Activated CD4-positive, alpha-beta T cell treated with anti-CD3 and anti-CD28 coated beads, Interleukin-2, amount 50 U/mL, for 24 hours (primary cell): ENCODE results near the gene HRK.
A peak's percentile ranks its signal among the peaks of the same experiment; 100 is the strongest.
"Not testable (repeated sequence)": the region's sequence is repeated elsewhere in the genome, so short reads cannot be mapped to it uniquely, and the experiment has no call there.

Source experiments
- DNase-seq, 2 donors: peaks; one replicate each; pipeline ENCODE4 v3.0.0-alpha.2; 2020; ENCODE audit warnings: low read depth in 1 of 2, low spot score in 1 of 2

The HRK gene

DNA sequence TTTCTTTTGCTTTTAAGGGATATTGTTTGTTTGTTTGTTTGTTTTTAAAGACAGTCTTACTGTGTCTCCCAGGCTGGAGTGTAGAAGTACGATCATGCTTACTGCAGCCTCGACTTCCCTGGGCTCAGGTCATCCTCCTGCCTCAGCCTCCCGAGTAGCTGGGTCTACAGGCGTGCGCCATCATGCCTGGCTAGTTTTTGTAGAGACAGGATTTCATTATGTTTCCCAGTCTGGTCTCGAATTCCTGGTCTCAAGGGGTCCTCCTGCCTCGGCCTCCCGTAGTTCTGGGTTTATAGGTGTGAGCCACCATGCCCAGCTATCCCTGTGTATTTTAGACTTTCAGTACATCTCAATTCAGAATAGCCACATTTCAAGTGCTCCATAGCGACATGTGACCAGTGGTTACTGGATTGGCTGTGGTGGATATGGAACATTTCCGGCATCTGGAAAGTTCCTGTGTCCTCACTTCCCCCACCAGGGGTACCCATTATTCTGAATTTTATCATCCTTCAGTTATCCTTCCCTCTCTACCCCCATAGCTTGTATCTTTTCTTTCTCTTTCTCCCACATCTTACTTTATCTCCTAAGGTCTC is 61.1 kb downstream of the HRK start:
- DNase-seq: no peak

DNA sequence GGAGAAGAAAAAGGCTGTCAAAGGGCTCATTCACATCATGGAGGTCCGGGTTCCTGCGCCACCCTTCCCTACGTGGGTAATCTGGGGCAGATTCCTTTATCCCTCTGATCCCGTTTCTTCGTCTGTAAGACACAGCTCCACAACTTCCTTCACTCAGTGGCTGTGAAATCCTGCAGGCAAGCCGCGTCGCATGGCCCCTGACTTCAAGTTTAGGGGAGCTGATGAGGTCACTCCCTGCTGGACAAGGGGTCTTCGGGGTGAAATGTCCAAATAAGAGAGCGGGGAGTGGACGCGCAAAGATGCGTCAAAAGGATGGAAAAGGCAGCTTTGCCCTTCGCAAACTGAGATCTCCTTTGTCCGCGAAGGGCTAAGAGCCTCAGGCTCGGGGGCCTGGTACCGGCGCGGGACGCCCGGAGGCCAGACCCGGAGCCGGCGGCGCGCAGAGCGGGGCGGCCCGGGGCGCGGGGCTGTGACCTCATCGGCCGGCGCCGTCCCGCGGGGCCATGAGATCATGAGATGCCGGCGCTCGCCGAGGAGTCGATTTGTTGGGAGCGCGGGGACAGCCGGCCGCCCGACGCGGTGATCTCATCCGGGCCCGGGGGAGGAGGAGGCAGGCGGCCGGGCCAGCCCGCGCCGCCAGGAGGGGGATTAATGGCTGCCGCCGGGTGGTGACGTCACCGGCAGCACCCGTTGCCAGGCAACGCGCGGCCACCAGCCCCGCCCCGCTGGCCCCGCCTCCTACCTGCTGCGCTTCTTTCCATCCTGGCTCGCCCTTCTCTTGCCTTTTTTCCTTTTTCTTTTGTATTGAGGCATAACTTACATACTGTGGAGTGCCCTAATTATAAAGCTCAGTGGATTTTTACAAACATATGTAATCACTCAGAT is 62.1 kb downstream of the HRK start:
- peak; percentile 77 to 79 for DNase-seq

DNA sequence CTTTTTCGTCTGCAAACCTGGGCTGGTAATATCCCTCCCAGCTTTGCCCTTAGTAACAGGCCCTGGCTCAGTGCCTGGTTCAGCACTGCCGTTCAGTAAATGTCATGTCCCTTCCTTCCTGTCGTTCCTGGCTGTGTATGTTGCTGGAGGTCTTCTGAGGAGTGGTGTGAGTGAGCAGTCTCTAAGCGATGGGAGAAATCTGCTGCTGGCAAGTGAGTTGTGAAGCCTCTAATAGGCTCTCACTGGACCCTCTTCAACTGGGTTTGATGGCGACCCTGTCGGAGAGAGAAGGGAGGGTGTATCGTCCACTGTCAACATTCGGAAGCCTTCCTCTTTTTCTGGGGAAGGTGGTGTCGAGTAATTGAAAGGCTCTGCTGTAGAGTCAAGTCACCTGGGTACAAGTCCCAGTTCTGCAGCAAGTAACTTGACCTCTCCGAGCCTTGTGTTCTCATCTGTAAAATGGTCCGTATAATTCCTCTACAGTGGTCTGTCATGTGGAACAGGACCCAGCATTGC is 62.8 kb downstream of the HRK start:
- peak in 1 of 2 donors; percentile 2 for DNase-seq

DNA sequence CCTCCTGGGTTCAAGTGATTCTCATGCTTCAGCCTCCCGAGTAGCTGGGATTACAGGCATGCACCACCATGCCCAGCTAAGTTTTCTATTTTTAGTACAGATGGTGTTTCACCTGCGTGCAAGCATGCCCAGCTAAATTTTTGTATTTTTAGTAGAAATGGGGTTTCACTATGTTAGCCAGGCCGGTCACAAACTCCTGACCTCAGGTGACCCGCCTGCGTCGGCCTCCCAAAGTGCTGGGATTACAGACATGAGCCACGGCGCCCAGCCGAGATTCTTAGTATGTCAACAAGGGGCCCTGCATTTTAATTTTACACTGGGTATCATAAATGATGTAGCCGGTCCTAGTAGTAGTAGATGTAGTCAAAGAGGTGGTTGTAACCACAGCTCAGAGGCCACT is 66.5 kb downstream of the HRK start:
- not testable (repeated sequence) for DNase-seq

DNA sequence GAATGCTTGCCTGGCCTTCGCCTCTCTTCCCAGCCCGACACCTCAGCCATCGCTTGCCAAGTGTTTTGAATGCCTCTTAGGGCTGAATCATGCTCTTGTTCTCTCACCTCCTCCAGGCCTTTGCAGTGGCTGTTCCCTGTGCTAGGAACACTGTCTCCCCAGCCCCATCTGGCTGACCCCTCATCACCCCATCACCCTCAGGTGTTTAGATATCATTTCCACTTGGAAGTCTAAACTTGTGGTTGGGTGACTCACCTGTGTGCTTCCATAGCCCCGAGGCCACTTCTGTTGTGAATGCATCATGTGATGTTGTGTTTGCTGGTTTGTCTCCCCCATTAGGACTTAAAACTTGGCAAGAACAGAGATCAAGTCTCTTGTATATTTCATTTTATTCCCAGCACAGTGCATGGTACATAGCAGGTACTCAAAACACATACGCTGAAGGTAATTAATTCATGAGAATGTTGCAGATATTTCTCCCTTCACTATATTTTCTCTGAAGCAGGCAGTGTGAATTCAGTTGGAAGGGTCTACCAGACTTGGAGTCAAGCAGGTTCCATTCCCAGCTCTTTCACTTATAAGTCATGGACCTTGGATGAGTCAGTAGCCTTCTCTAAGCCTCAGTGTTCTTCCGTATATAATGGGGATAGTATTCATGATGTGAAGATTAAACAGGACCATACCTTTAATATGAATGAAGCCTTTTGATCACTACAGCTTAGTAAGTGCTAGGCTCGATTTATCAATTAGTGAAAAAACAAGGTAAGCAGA is 67.8 kb downstream of the HRK start:
- no peak for DNase-seq

DNA sequence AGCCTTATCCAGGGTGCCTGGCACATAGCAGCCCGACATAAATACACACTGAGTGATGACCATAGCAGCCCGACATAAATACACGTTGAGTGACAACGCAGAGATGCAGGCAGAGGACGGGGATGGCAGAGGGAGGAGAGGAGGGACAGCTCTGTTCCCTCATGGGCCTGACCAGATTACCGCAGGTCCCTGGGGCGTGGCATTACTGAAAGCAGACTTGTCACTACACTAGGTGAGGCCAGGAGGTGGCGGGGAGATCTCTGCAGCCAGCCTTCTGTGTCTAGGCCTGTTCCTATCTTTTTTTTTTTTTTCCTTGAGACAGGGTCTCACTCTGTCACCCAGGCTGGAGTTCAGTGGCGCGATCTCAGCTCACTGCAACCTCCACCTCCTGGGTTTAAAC is 69.0 kb downstream of the HRK start:
- DNase-seq: no peak

DNA sequence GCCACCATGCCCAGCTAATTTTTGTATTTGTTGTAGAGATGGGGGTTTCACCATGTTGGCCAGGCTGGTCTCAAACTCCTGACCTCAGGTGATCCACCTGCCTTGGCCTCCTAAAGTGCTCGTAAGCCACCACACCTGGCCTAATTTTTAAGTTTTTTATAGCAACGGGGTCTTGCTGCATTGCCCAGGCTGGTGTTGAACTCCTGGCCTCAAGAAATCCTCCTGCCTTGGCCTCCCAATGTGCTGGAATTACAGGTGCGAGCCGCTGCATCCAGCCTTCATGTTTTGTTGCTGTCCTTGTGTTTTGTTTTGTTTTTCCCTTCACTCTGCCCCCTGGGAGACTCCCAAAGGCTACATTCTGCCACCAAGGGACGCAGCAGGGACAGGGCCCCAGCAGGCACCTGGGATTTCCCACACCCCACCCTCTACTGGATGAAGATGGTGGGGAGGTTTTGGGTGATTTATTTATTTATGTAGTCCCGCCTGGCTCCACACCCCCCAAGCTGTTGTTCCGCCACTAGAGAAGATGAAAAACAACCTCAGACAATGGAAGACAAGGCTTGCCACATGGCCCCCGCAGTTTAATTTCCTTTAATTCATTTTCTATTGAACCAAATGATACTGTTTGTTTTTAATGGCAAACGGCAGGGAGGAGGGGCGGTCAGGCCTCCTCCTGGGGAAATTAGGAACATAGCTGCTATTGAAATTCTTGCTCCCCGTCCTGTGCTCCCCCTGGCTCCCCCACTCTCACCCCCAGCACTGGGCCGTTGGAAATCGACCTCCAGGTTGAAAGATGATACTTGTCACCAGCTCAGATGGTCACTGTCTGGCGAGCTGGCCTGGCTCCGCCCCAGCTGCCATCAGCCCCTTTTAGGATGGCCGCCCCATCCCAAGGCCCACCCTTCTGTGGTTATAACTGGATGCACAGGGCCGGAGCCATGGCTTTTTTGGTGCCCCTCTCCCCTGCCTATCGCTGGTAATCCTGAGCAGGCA is 72.8 kb downstream of the HRK start:
- DNase-seq: no peak

DNA sequence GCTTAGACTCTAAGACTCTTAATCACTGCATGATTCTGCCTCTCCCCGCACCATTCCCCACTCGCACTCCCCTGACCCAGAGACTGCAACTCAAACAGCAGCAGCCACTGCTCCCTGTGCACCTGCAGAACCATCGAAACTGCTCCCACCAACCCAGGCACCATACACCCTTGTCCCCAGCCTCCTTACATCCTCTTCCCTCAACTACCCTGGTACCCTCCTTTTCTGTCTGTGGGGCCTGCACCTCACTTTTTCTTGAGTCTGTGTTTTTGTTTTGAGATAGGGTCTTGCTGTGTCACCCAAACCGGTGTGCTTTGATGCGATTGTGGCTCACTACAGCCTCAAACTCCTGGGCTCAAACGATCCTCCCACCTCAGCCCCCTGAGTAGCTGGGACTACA is 73.7 kb downstream of the HRK start:
- DNase-seq: no peak

DNA sequence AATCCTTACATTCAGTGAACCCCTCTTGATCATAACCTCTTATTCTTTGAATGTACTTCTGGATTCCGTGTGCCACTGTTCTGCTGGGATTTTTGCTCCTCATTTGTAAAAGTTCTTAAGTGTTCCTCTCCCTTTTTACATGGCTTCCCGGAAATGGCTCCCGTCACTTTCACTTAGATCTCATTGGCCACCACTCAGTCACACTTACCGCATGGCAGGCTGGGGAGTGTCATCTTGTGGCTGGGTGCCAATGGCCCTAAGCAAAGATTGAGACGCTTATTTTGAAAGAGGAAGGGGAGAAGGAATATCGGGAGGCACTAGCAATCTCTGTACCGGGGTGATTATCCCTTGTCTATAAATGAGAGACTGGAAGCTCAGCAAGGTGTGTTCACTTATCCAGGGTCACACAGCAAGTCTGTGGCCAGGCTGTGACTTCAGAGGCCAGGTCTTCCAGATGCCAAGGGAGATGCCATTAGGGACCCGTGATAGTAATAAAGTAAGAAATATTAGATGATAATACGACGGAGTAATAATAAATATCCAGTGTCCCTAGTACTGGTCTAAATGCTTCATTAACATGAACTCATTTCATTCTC is 74.3 kb downstream of the HRK start:
- DNase-seq: no peak
